Activated naive CD4-positive, alpha-beta T cell treated with anti-CD3 and anti-CD28 coated beads, Interleukin-2, amount 10 ng/mL, durations not matched to agents 7 days and 5 days (primary cell): ENCODE measurements around the gene MS4A4E.

Experiments used
- CTCF ChIA-PET: fragments of 350-600 bp; sonication (Branson Sonifier 250); formaldehyde crosslinking; loops from one replicate; lab custom pipeline; 2021; ENCODE audit warnings: antibody characterized with exemption; lab: Charles Lee
- DNase-seq: peaks from one replicate; pipeline ENCODE4 v3.0.0-alpha.2; 2020
- H3K27ac Mint-ChIP-seq: one replicate; pipeline ENCODE4 v1.8.0; 2021; ENCODE audit warnings: mild to moderate bottlenecking, moderate library complexity, mixed read lengths
- H3K27me3 Mint-ChIP-seq: one replicate; pipeline ENCODE4 v1.8.0; 2021; ENCODE audit warnings: mild to moderate bottlenecking, mixed read lengths
- H3K36me3 Mint-ChIP-seq: one replicate; pipeline ENCODE4 v1.8.0; 2021; ENCODE audit warnings: mixed read lengths
- H3K4me1 Mint-ChIP-seq: one replicate; pipeline ENCODE4 v1.8.0; 2021; ENCODE audit warnings: mixed read lengths
- H3K4me3 Mint-ChIP-seq: one replicate; pipeline ENCODE4 v1.8.0; 2021; ENCODE audit warnings: mild to moderate bottlenecking, moderate library complexity, mixed read lengths
- H3K9me3 Mint-ChIP-seq: one replicate; pipeline ENCODE4 v1.8.0; 2021; ENCODE audit warnings: mixed read lengths

Gene MS4A4E

GRCh38 chr11:60252213-60253108 is 9.5 kb upstream of the MS4A4E start:
- no peak for DNase-seq
- H3K36me3 Mint-ChIP-seq = no peaks in the 10 kb centered on the region
- CTCF ChIA-PET = no interaction called here
- no peak overlapping the region for H3K27ac Mint-ChIP-seq
- no peaks in the 10 kb centered on the region for H3K27me3 Mint-ChIP-seq
- no peak overlapping the region for H3K4me3 Mint-ChIP-seq
- peaks cover 2% of the 10 kb centered on the region for H3K9me3 Mint-ChIP-seq
- H3K4me1 Mint-ChIP-seq = no peaks in the 10 kb centered on the region

- CTCF ChIA-PET = no interaction called here
- H3K36me3 Mint-ChIP-seq = no peaks in the 10 kb centered on the region
- no peaks in the 10 kb centered on the region for H3K27me3 Mint-ChIP-seq
- H3K9me3 Mint-ChIP-seq = peaks cover 2% of the 10 kb centered on the region
- no peak overlapping the region for H3K4me3 Mint-ChIP-seq
- no peak overlapping the region for H3K27ac Mint-ChIP-seq
- no peaks in the 10 kb centered on the region for H3K4me1 Mint-ChIP-seq
- DNase-seq = no peak
Observed at GRCh38 chr11:60251485-60252212, 8.7 kb upstream of the MS4A4E start.

GRCh38 chr11:60241786-60242185 is 1.2 kb downstream of the MS4A4E start:
- no peaks in the 10 kb centered on the region for H3K27me3 Mint-ChIP-seq
- CTCF ChIA-PET = no interaction called here
- H3K27ac Mint-ChIP-seq = no peak overlapping the region
- H3K36me3 Mint-ChIP-seq = no peaks in the 10 kb centered on the region
- H3K9me3 Mint-ChIP-seq = no peaks in the 10 kb centered on the region
- no peaks in the 10 kb centered on the region for H3K4me1 Mint-ChIP-seq
- no peak overlapping the region for H3K4me3 Mint-ChIP-seq
- DNase-seq = no peak

- Mint-ChIP-seq H3K4me3 (no peak overlapping the region), H3K9me3 (no peaks in the 10 kb centered on the region), H3K36me3 (no peaks in the 10 kb centered on the region), H3K27me3 (no peaks in the 10 kb centered on the region), H3K4me1 (no peaks in the 10 kb centered on the region), H3K27ac (no peak overlapping the region)
- CTCF ChIA-PET = no interaction called here
- no peak for DNase-seq
Observed at GRCh38 chr11:60240662-60241061, 2.3 kb downstream of the MS4A4E start.

- Mint-ChIP-seq H3K9me3 (no peaks in the 10 kb centered on the region), H3K27ac (no peak overlapping the region)
Observed at GRCh38 chr11:60235321-60235720, 7.6 kb downstream of the MS4A4E start.

GRCh38 chr11:60230681-60231080 is 12.3 kb downstream of the MS4A4E start:
- Mint-ChIP-seq H3K9me3 (no peaks in the 10 kb centered on the region), H3K4me1 (no peaks in the 10 kb centered on the region), H3K36me3 (no peaks in the 10 kb centered on the region), H3K4me3 (no peak overlapping the region), H3K27me3 (peaks cover 10% of the 10 kb centered on the region), H3K27ac (no peak overlapping the region)
- CTCF ChIA-PET = interaction anchor here (0.8 kb wide), 1 partner anchor 342 kb away, joined by 3 read pairs; no protein-coding TSS in a partner anchor
- DNase-seq = no peak

More at GRCh38 chr11:60235321-60235720, 7.6 kb downstream of the MS4A4E start:
- no peaks in the 10 kb centered on the region for H3K4me1 Mint-ChIP-seq
- no peak for DNase-seq
- H3K27me3 Mint-ChIP-seq = peaks cover 10% of the 10 kb centered on the region
- no peak overlapping the region for H3K4me3 Mint-ChIP-seq
- CTCF ChIA-PET = interaction anchor here (0.6 kb wide), 1 partner anchor 286 kb away, joined by 3 read pairs; no protein-coding TSS in a partner anchor
- H3K36me3 Mint-ChIP-seq = no peaks in the 10 kb centered on the region

GRCh38 chr11:60222141-60222540 is 20.8 kb downstream of the MS4A4E start:
- Mint-ChIP-seq H3K9me3 (no peaks in the 10 kb centered on the region), H3K27ac (no peak overlapping the region)

GRCh38 chr11:60221692-60222091 is 21.2 kb downstream of the MS4A4E start:
- Mint-ChIP-seq H3K4me1 (no peaks in the 10 kb centered on the region), H3K9me3 (no peaks in the 10 kb centered on the region), H3K4me3 (no peak overlapping the region), H3K36me3 (no peaks in the 10 kb centered on the region), H3K27me3 (no peaks in the 10 kb centered on the region), H3K27ac (no peak overlapping the region)
- DNase-seq = no peak
- CTCF ChIA-PET = no interaction called here

More at GRCh38 chr11:60222141-60222540, 20.8 kb downstream of the MS4A4E start:
- CTCF ChIA-PET = no interaction called here
- Mint-ChIP-seq H3K4me1 (no peaks in the 10 kb centered on the region), H3K4me3 (no peak overlapping the region), H3K27me3 (no peaks in the 10 kb centered on the region), H3K36me3 (no peaks in the 10 kb centered on the region)
- no peak for DNase-seq

GRCh38 chr11:60221181-60221580 is 21.8 kb downstream of the MS4A4E start:
- no peaks in the 10 kb centered on the region for H3K36me3 Mint-ChIP-seq
- H3K27me3 Mint-ChIP-seq = no peaks in the 10 kb centered on the region
- no peaks in the 10 kb centered on the region for H3K9me3 Mint-ChIP-seq
- CTCF ChIA-PET = no interaction called here
- no peak overlapping the region for H3K27ac Mint-ChIP-seq
- no peak for DNase-seq
- no peak overlapping the region for H3K4me3 Mint-ChIP-seq
- H3K4me1 Mint-ChIP-seq = no peaks in the 10 kb centered on the region

- no peak overlapping the region for H3K27ac Mint-ChIP-seq
- no peaks in the 10 kb centered on the region for H3K4me1 Mint-ChIP-seq
- no peak overlapping the region for H3K4me3 Mint-ChIP-seq
- no peaks in the 10 kb centered on the region for H3K36me3 Mint-ChIP-seq
- no peaks in the 10 kb centered on the region for H3K9me3 Mint-ChIP-seq
- no peak for DNase-seq
- CTCF ChIA-PET = no interaction called here
- H3K27me3 Mint-ChIP-seq = no peaks in the 10 kb centered on the region
Observed at GRCh38 chr11:60214386-60214785, 28.6 kb downstream of the MS4A4E start.

- Mint-ChIP-seq H3K4me3 (no peak overlapping the region), H3K27me3 (no peaks in the 10 kb centered on the region), H3K9me3 (no peaks in the 10 kb centered on the region), H3K4me1 (no peaks in the 10 kb centered on the region), H3K36me3 (no peaks in the 10 kb centered on the region), H3K27ac (no peak overlapping the region)
- CTCF ChIA-PET = no interaction called here
- no peak for DNase-seq
Observed at GRCh38 chr11:60211206-60211605, 31.7 kb downstream of the MS4A4E start.

GRCh38 chr11:60209977-60210376 is 33.0 kb downstream of the MS4A4E start:
- Mint-ChIP-seq H3K36me3 (no peaks in the 10 kb centered on the region), H3K27ac (no peak overlapping the region), H3K4me1 (no peaks in the 10 kb centered on the region), H3K27me3 (no peaks in the 10 kb centered on the region), H3K9me3 (no peaks in the 10 kb centered on the region), H3K4me3 (no peak overlapping the region)
- DNase-seq = no peak
- CTCF ChIA-PET = interaction anchor here (0.6 kb wide), 1 partner anchor 30 kb away, joined by 3 read pairs; no protein-coding TSS in a partner anchor

- Mint-ChIP-seq H3K27me3 (no peaks in the 10 kb centered on the region), H3K9me3 (no peaks in the 10 kb centered on the region), H3K4me3 (no peak overlapping the region), H3K4me1 (no peaks in the 10 kb centered on the region), H3K27ac (no peak overlapping the region), H3K36me3 (no peaks in the 10 kb centered on the region)
- no peak for DNase-seq
- CTCF ChIA-PET = no interaction called here
Observed at GRCh38 chr11:60208951-60209350, 34.0 kb downstream of the MS4A4E start.

- CTCF ChIA-PET = no interaction called here
- Mint-ChIP-seq H3K9me3 (no peaks in the 10 kb centered on the region), H3K27ac (no peak overlapping the region), H3K4me1 (no peaks in the 10 kb centered on the region), H3K36me3 (no peaks in the 10 kb centered on the region), H3K27me3 (no peaks in the 10 kb centered on the region), H3K4me3 (no peak overlapping the region)
- no peak for DNase-seq
Observed at GRCh38 chr11:60208146-60208895, 34.6 kb downstream of the MS4A4E start.
